Epithelial cell of prostate (primary cell): ENCODE data around the gene FARP1.
"Not testable (repeated sequence)": the region's sequence is repeated elsewhere in the genome, so short reads cannot be mapped to it uniquely, and the experiment has no call there.

Experiments used
- DNase-seq: peaks from one replicate; pipeline ENCODE4 v3.0.0-alpha.2; 2011; ENCODE audit warnings: low read depth, low spot score
- H3K27ac ChIP-seq: fragments of 450-650 bp; 2 replicates; pipeline ENCODE4 v1.5.1; 2017; ENCODE audit warnings: mild to moderate bottlenecking

Gene FARP1

DNA sequence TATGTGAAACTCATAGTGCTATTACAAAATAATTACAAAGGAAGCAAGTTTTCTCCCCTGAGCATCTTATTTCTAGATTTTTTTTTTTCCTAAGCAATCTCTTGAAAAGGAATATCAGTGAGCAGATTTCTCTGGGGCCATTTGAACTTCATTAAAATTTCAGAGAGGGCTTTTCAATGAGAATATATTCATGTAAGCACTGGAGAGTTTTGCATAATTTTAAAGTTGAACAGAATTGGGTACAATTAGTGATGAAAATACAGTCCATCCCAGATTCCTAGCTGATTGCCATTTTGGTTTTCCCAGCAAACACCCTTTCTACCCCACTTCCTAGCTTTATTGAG, 101.0 kb downstream of the FARP1 start:
- H3K27ac ChIP-seq, result no peak overlapping the region
- DNase-seq, result no peak

DNA sequence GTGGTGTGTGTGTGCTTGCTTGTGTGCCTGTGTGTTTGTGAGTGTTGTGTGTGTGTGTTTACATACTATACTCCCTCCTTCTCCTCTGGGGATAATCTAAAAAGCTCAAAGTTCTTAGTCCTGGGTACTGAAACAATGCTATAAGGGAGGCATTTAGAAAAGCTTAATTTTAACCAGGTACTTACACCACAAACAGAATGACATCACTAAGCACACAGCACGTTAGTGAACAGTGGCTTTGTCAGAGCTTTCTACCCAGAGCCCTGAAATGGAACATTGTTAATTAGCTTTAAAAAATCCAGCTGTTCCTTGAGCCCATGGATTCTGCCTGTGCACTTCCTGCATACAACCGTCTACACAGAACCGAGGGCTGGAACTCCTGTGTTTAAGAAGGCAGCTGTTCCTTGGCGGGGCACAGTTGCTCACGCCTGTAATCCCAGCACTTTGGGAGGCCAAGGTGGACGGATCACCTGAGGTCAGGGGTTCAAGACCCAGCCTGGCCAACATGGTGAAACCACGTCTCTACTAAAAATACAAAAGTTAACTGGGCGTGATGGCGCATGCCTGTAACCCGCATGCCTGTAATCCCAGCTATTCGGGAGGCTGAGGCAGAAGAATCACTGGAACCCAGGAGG, 103.8 kb downstream of the FARP1 start:
- DNase-seq, result no peak
- no peak overlapping the region for H3K27ac ChIP-seq

DNA sequence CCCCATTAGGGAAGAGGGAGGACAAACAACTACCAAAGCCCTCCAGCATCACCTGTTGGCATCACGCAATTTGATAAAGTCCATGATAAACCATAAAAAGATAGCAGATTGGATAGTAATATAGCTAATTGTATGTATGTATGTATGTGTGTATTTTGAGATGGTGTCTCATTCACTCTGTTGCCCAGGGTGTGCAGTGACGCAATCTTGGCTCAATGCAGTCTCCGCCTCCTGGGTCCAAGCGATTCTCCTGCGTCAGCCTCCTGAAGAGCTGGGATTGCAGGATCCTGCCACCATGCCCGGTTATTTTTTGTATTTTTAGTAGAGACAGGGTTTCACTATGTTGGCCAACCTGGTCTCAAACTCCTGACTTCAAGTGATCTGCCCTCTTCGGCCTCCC, 108.8 kb downstream of the FARP1 start:
- no peak for DNase-seq
- no peak overlapping the region for H3K27ac ChIP-seq

DNA sequence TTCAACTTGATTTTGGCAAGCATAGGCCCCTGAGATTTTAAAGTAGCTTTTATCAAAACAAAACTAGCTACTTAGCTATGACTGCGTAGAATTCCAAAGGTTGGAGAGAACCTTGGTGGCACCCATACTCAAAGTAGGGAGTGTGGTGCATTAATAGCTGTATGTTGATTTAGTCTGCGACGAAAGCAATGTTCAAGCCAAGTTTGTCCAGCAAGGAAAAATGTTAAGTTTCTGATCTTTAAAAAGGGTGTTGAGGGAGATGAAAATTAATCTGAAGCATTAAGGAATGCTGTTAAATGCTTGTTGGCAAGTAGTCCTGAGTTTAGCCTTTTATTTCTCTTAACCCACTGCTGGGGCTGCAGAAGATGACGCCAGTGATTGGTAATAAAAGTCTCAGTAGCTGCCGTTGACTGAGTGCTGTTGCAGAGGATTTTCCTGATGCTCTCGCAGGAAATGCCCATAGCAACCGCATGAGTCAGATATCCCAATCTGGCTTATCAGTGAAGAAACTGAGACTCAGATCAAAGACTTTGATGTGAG, 110.1 kb downstream of the FARP1 start:
- DNase-seq, result no peak
- H3K27ac ChIP-seq, result no peak overlapping the region

DNA sequence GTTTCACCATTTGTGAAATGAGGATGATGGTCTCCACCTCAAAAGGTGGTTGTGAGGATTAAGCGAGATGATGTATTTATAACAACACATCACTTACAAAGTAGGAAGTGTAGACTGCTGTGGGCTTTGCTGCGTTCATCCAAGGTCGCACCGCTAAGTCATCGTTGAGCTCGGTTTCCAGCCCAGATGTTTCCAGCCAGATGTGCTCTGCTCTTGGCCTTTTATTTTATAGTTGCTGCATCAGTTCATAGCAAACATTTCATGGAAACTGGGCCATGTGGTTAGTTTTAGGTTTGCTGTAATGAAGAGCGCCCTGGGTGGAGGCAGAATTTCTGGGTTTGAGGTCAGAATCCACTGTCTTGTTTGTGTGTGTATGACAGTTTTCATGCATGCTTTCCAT, 110.6 kb downstream of the FARP1 start:
- no peak for DNase-seq
- H3K27ac ChIP-seq, result no peak overlapping the region

DNA sequence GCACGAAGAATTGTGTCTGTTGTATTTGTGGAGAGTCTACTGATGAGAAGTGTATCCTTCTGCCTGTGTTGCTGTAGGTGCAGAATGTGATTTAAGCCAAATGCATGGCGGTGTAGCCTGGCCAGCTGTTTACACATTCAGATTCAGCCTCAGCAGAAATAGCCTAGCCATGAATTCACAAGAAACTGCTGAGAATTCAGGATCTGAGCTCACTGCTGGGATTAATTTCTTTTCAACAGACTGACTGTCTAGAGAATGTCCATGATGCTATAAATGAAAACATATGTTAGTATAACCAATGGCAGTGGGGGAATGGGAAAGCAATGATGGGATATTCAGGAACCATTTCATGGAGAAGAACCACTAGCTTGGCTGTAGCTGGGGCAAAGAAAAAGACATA, 111.6 kb downstream of the FARP1 start:
- DNase-seq, result no peak
- H3K27ac ChIP-seq, result no peak overlapping the region

DNA sequence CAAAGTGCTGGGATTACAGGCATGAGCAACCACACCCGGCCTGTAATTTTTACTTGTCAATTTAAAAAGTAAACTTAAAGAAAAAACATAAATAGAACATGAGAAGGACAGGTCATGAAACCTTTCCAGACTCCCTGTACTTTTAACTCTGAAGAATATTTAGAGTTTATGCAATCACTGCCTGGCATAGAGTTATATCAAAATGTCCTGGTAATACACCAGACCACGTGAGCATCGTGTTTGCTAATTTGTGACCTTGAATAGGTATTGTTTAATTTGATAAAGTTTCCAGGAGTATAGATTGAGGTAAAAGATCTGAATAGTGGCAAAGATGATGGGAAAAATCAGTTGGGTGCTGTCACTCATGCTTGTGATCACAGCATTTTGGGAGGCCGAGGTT, 115.3 kb downstream of the FARP1 start:
- no peak overlapping the region for H3K27ac ChIP-seq
- no peak for DNase-seq

DNA sequence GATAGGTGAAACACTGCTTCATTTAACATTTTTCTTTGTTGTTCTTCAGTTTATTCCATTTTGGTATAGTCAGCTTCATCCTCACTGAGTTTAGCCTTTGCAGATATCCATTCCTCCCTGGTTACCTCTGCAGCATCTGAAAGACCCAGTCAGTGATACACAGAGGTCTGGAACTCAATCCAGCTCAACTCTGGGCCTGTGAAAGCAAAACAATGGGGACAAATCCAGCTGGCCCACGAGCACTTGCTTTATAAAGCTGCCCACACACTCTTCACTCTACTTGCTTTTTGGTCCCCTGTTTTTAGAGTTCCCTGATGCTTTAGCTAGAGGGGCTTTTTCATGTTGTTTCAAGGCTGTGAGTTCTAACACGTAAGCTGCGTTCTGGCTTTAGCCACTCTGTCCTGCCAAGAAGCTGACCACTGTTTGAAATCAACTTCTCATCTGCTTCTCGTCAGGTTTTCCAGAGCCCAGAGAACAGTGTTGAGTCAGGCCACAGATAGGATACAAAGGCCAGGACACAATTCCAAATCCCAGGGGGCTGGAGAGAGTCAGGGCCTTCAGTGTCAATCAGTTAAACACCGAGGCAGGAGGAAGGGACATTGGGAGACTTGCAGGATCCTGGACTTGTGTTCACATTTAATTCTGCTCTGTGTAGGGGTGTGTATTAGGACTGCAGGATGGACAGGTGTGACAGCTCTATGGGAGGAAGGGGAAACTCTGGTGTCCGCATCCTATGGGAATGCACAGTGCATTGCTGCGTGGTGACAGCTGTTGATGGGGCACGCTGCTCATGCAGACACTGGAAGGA, 117.7 kb downstream of the FARP1 start:
- H3K27ac ChIP-seq, result no peak overlapping the region
- DNase-seq, result no peak

DNA sequence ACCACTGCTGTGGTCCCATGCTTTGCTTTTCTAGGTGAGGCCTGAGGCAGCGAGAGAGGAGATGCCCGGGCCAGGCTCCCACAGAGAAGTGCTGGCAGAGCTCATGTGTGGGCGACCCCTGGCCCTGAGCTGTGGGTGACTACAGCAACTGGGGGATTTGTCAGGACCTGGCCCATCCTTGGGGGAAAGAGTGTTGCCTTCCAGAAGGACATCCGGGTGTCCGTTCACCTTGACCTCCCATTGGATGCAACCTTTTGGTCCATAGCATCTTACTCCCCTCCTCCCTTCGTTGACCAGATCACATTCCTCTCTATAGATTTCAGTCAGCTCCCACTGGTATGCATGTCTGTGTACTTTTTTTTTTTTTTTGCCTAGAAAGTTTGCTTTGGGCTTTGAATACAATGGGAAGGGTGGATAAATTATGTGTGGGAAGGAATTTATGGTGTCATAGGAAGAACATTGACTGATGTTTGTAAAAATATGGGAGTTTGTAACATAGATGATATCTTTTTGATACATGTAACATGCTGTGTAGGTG, 118.3 kb downstream of the FARP1 start:
- no peak overlapping the region for H3K27ac ChIP-seq
- DNase-seq, result no peak

DNA sequence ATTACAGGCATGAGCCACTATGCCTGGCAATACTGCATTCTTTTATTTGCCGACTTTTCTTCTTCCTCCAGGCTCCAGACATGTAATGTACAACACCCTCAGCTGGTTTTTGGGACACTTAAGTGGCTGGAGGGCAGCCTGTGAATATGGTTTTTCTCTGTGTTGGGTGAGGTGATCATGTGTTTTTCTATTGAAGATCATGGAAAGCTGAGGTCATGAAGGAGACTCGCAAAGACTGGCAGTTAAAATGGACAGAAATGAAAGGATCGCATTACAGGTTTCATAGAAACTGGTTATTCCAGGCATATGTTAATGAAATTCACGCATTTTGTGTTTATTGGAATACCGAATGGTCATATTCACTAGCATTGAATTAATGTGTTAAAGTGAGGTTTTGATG, 119.4 kb downstream of the FARP1 start:
- no peak overlapping the region for H3K27ac ChIP-seq
- no peak for DNase-seq

DNA sequence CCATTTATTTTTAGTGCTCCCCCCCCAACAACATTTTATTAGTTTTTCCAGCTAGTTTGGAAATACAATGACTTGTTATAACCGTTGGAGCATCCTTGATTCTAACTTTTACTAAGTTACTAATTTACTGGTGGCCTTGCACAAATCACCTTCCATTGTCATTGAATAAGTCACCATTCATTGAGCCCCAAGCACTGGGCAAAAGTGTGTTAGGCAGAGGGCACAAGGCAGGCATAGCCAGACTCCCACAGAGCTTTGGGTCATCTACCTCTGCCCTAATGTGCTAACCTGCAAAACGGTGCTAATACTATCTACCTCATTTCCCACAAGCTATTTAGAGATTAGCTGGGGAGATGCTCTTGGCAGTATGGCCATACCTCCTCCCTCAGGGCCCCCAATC, 120.9 kb downstream of the FARP1 start:
- no peak overlapping the region for H3K27ac ChIP-seq
- DNase-seq, result no peak

DNA sequence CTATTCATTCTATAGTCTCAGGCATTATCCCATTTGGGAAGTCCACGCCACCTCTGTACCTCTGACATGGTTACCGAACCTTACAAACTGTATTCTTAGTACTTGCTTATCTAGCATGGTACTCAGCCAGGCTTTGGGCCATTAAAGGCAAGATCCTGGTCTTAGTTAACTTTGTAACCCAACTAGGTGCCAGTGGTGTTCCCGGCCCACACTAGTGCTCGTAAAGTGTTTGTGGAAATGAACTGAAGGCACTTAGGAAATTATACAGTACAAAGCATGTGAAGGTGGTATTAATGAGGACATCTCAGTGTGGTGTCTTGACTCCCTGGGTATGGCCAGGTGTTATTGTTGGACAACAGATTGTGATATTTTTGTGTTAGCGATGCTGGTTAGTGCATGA, 122.0 kb downstream of the FARP1 start:
- DNase-seq, result no peak
- no peak overlapping the region for H3K27ac ChIP-seq

DNA sequence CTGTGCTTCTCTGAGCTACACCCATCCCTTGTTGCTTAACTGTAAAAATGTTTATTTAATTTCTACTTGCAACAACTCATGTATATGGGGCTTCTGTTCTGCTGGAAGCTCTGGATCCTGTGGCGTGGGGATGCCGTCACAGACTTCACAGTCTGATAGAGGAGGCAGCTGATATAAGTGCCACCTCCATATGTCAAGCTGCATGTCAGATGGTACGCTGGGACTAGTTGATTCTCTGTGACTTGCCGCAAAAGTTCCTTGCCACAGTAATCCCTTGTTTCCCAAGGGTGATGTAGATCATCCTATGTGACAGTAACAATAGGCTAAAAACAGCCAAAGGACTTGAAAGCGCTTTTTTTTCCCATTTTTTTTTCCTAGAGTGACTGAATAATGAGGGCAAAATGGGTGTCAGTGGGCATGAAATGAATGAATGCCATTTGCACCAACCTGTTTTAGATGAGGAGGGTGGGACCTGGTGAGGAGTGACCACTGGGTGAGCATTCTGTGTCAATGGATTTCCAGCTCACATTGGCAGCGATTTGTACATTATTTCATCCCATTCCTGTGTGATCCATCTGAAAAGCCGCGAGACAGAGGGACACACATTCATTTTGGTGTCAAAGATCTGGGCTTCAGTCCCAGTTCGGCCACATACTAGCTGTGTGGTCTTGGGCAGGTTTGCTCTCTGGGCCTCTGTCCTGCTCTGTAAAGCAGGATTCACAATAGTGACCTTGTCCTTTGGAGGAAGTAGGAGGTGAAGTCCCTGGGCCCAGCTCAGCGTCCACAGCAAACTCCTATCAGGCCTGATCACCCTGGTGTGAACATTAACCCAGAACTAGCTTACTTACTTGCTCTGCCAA, 123.0 kb downstream of the FARP1 start:
- no peak for DNase-seq
- H3K27ac ChIP-seq, result no peak overlapping the region

DNA sequence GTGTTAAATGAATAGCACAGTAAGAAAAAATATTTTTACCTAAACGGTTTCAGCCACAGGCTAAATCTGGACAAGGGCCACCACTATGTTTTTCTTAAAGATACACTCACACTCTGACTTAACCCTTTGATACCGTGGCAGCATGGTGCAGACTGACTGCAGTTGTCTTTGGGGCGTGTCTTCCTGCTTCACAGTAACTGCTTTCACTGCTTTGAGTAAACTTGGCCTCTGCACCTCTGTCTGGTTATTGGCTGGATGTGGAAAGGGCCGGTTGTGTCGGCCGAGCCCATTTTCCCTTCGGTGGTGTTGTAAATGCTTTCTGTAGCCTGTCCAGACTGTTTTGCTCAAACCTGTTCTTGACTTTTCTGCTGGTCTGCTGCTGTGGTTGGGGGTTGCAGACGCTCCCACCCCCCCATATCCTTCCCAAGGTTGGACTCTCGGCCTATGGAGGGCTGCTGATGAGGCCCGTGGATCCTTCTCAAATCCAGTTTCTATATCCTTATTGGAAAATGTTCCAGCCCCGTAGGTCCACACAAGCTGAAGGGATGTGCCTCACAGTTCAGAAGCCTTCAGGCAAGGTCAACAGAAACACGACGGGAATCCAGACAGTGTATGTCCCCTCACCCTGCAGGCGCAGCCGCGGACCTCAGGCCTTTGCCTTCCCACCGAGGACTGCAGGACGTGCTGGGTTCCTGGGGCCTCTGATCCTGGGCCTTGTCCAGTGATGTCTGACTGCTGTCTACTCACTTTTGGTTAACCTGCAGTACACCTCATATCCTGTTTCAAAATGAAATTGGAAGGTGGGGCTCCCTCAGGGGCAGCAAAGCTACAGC, 124.4 kb downstream of the FARP1 start:
- no peak overlapping the region for H3K27ac ChIP-seq
- no peak for DNase-seq

DNA sequence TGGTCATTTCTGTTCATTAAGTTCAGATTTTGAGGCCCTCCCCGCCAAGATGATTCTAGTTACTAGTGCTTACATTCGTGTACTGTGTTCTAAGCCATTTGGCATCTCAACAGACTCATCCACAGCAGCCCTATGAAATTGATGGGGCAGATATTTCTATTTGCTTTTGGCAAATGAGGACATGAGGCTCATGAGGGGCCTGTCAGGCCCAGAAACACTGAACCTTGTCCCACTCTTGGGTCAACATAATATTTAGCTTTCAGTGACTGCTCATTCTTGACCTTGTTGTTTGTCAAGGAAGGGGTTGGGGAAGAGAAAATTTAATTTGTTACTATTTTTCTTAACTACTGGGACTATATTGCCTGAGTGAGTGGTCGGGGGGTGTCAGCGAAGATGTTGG, 126.5 kb downstream of the FARP1 start:
- DNase-seq, result no peak
- no peak overlapping the region for H3K27ac ChIP-seq

DNA sequence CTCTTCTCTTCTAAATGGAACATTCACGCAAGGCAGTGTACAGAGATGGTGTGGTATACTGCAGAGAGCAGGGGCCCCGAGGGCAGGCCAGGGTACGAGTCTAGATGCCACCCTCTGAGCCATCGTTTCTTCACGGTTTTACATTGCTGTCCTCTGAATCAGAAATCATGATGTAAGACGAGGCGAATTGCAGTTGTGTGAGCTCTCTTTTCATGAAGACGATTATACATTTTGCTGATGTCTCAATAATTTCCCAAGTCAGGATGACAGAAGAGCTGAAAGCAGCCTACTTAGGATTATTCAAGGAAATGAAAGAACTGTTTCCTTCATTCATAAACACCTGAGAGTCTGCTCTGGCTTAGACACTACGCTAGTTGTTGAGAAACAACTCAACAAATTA, 127.9 kb downstream of the FARP1 start:
- H3K27ac ChIP-seq, result no peak overlapping the region
- DNase-seq, result no peak

DNA sequence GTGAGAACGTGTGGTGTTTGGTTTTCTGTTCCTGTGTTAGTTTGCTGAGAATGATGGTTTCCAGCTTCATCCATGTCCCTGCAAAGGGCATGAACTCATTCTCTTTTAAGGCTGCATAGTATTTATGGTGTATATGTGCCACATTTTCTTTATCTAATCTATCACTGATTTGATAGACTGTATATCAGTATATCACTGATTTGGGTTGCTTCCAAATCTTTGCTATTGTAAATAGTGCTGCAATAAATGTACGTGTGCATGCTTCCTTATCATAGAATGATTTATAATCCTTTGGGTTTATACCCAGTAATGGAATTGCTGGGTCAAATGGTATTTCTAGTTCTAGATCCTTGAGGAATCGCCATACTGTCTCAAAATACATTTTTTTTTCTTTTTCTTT, 128.8 kb downstream of the FARP1 start:
- H3K27ac ChIP-seq, DNase-seq: not testable (repeated sequence)

DNA sequence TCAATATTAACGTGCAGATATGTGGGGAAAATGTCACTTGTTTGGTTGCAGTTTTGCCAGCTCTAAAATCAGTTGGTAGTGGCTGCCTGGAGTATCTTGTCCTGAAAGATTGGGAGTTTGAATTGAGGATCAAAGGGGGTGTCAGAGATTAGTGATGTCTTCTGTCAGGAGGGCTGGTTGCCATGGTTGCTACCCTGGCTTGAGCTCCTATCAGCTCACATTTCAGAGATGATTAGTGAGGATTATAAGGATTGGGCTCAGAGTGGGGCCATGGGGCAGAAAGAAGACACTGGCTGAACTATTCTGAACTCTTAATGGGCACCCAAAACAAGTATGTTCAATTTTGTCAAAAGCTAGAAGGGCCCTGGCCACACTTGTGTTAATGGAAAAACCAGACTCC, 129.7 kb downstream of the FARP1 start:
- no peak for DNase-seq

DNA sequence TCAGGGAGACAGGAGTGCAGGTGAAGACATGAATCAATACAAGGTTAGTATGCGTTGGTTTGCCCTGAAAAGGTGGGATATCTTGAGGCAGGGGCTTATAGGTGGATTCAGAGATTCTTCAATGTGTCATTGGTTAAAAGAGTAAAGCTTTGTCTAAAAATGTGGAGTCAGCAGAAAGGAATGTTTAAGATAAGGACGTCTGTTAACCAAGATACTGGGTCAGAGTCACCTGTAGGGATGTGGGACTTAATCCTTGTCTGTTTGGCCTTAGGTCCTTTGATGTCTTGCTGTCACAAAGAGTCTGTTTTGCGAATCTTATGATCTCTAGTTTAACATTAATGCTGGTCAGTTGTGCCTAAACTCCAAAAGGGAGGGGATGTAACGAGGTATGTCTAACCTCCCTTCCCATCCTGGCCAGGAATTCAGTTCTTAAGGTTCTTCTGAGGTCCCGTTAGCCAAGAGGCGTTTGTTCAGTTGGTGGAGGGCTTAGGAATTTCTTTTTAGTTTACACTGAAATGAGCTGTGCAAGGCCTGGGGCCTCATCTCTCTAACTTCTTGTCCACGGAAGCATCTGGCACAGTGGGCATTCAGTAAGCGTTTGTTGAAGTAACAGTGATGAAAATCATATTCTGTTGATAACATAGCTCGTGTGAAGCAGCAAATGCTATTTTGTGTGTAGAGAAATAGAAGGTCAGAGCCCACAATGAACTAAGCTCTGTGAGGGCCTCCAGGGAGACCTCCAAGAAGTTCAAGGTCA, 130.4 kb downstream of the FARP1 start:
- DNase-seq, result no peak
- H3K27ac ChIP-seq, result no peak overlapping the region

More for the DNA sequence above, 129.7 kb downstream of the FARP1 start:
- H3K27ac ChIP-seq, result no peak overlapping the region
